K562 (cell line): ENCODE measurements around the gene IL10. TPM values are rescaled to one million over a fixed set of nuclear protein-coding genes. Genes with fewer than 3 reads are reported as not detected.
A peak's percentile ranks its signal among the peaks of the same experiment; 100 is the strongest.
"Not testable (repeated sequence)": the region's sequence is repeated elsewhere in the genome, so short reads cannot be mapped to it uniquely, and the experiment has no call there.

ENCODE experiments used
- ATAC-seq: fragments of 200-7000 bp; cut with Tn5 transposase; 3 replicates; pipeline ENCODE4 v1.9.1; 2020; ENCODE audit warnings: moderate library complexity
- BruUV-seq: library from RNA; stranded (reverse); fragments of 400-500 nt; replicated peaks from 2 replicates; lab custom pipeline; 2021; lab: Mats Ljungman, UMichigan
- CTCF ChIA-PET: fragments of 300-600 bp; formaldehyde crosslinking; extraction: SDS; loops from one replicate; lab custom pipeline; 2021; ENCODE audit warnings: low intra/inter-chr PET ratio; lab: Yijun Ruan, JAX
- POLR2A ChIA-PET: fragments of 300-600, 350-650 bp; sonication (Branson Sonifier 250); formaldehyde crosslinking; extraction: SDS; loops from one replicate; lab custom pipeline; 2021; ENCODE audit warnings: antibody characterized with exemption, inconsistent platforms; lab: Yijun Ruan, JAX
- DNase-seq, 4 experiments: peaks; one replicate each; pipeline versions ENCODE4 v3.0.0 to v3.0.0-alpha.2; 2011 to 2018; ENCODE audit warnings: low spot score in 3 of 4, mixed read lengths in 3 of 4; ENCODE audit errors: extremely low read depth in 1 of 4
- FAIRE-seq: peaks from 2 replicates; lab custom pipeline; 2011; peaks lifted over from hg19 to GRCh38; lab: Jason Lieb, UNC
- H2AFZ ChIP-seq: 2 replicates; pipeline ENCODE4 v1.6.0; 2011; ENCODE audit warnings: low read depth, low read length, control low read depth, inconsistent platforms
- H3K27ac ChIP-seq: fragments of 200-600 bp; 3 replicates; pipeline ENCODE4 v1.8.0; 2011; ENCODE audit warnings: low read depth, mild to moderate bottlenecking, control low read depth, inconsistent platforms, low read length, moderate library complexity, mixed read lengths; ENCODE audit errors: extremely low read depth
- H3K27me3 ChIP-seq, 2 experiments: fragments of 300-600 bp in 1 of 2; 2 replicates in 1 of 2; 3 replicates in 1 of 2; pipeline versions ENCODE4 v1.6.0 to v1.8.0; 2011; ENCODE audit warnings: inconsistent platforms in 2 of 2, low read length in 2 of 2, mild to moderate bottlenecking in 1 of 2, mixed read lengths in 1 of 2, moderate library complexity in 1 of 2; ENCODE audit not compliant: control insufficient read depth in 2 of 2, insufficient read depth in 2 of 2
- H3K36me3 ChIP-seq: fragments of 300-600 bp; 3 replicates; pipeline ENCODE4 v1.8.0; 2011; ENCODE audit warnings: mild to moderate bottlenecking, low read length, inconsistent platforms; ENCODE audit not compliant: control insufficient read depth, insufficient read depth
- H3K4me1 ChIP-seq, 2 experiments: fragments of 200-600 bp in 1 of 2; replicated peaks in 1 of 2; 2 replicates in 1 of 2; 3 replicates in 1 of 2; pipeline versions ENCODE4 v1.5.1 to v1.8.0; 2011; ENCODE audit warnings: inconsistent platforms in 2 of 2, low read length in 2 of 2, mild to moderate bottlenecking in 1 of 2, mixed read lengths in 1 of 2, moderate library complexity in 1 of 2; ENCODE audit not compliant: control insufficient read depth in 2 of 2, insufficient read depth in 2 of 2
- H3K4me2 ChIP-seq: 2 replicates; pipeline ENCODE4 v1.6.1; 2011; ENCODE audit warnings: low read length, control low read depth, inconsistent platforms, mixed read lengths; ENCODE audit not compliant: insufficient read depth
- H3K4me3 ChIP-seq: fragments of 200-600 bp; sonication (generic), shearing (Covaris generic); 2 replicates; pipeline ENCODE4 v1.5.1; 2016; ENCODE audit warnings: control low read depth, inconsistent platforms
- H3K79me2 ChIP-seq: fragments of 200-600 bp; 3 replicates; pipeline ENCODE4 v1.8.0; 2011; ENCODE audit warnings: low read length, inconsistent platforms; ENCODE audit not compliant: control insufficient read depth, insufficient read depth
- H3K9ac ChIP-seq, 2 experiments: 2 replicates each; pipeline versions ENCODE4 v1.6.0 to v1.6.1; 2011; ENCODE audit warnings: low read depth in 2 of 2, low read length in 2 of 2, control low read depth in 1 of 2, inconsistent platforms in 1 of 2, mild to moderate bottlenecking in 1 of 2, mixed read lengths in 1 of 2; ENCODE audit not compliant: insufficient read depth in 1 of 2
- H3K9me1 ChIP-seq: one replicate; pipeline ENCODE4 v1.6.0; 2011; ENCODE audit warnings: inconsistent platforms, mild to moderate bottlenecking, low read length, moderate library complexity; ENCODE audit not compliant: control insufficient read depth, insufficient read depth
- H3K9me3 ChIP-seq: replicated peaks from 2 replicates; pipeline ENCODE4 v1.5.1; 2011; ENCODE audit warnings: low read depth, low read length, inconsistent platforms; ENCODE audit not compliant: control insufficient read depth, insufficient read depth
- H4K20me1 ChIP-seq: replicated peaks from 2 replicates; pipeline ENCODE4 v1.6.1; 2011; ENCODE audit warnings: low read length, inconsistent platforms, mixed read lengths; ENCODE audit not compliant: control insufficient read depth, insufficient read depth
- ATF7 ChIP-seq: fragments of 450-650 bp; IDR thresholded peaks from 2 replicates; pipeline ENCODE4 v1.7.1; 2014; ENCODE audit warnings: mild to moderate bottlenecking, moderate library complexity
- ESRRA ChIP-seq: fragments of 450-650 bp; IDR thresholded peaks from 2 replicates; pipeline ENCODE4 v1.6.1; 2014; ENCODE audit warnings: low read depth, mild to moderate bottlenecking, moderate library complexity, borderline replicate concordance
- FOXA3 ChIP-seq, 2 experiments: fragments of 450-650 bp in 1 of 2; sonication (generic) in 1 of 2; formaldehyde crosslinking; IDR thresholded peaks in 1 of 2; conservative IDR thresholded peaks in 1 of 2; 2 replicates each; pipeline versions ENCODE4 v1.4.0 to v1.8.0; 2020 to 2022; ENCODE audit warnings: mild to moderate bottlenecking in 2 of 2, missing genetic modification reagents in 1 of 2
- MAX ChIP-seq: sonication (generic); formaldehyde crosslinking; IDR thresholded peaks from 2 replicates; pipeline ENCODE4 v1.9.0; 2022; ENCODE audit warnings: mild to moderate bottlenecking, missing genetic modification reagents
- SMARCA4 ChIP-seq: fragments of 450-650 bp; IDR thresholded peaks from 2 replicates; pipeline ENCODE4 v1.6.1; 2016
- U2AF2 ChIP-seq: fragments of 200-400 bp; formaldehyde crosslinking; optimal IDR thresholded peaks from 2 replicates; pipeline ENCODE3; 2017; ENCODE audit warnings: low read depth, mild to moderate bottlenecking, low read length
- ZFP36 ChIP-seq: fragments of 150-350 bp; IDR thresholded peaks from 2 replicates; pipeline ENCODE4 v1.6.1; 2018; ENCODE audit warnings: low read length, low read depth; ENCODE audit not compliant: partially characterized antibody
- ZMIZ1 ChIP-seq, 2 experiments: fragments of 150-350 bp in 1 of 2; IDR thresholded peaks; 2 replicates each; pipeline ENCODE4 v1.6.1; 2012 to 2016; ENCODE audit warnings: low read depth in 2 of 2, low read length in 2 of 2, mild to moderate bottlenecking in 1 of 2, moderate library complexity in 1 of 2
- ZNF584 ChIP-seq: fragments of 200-800 bp; sonication (Bioruptor generic); IDR thresholded peaks from 2 replicates; pipeline ENCODE4 v1.6.1; 2016; ENCODE audit warnings: low read depth, mild to moderate bottlenecking, missing genetic modification characterization, missing compliant biosample characterization
- ZNF592 ChIP-seq: fragments of 450-650 bp; IDR thresholded peaks from 2 replicates; pipeline ENCODE4 v1.6.1; 2017; ENCODE audit warnings: antibody characterized with exemption, mild to moderate bottlenecking
- WGBS: fragments of 100-300 bp; shearing (Covaris generic); methylation state at CpG from one replicate; pipeline ENCODE4 v1.1.6; 2016; ENCODE audit warnings: low coverage, mixed read lengths; ENCODE audit not compliant: insufficient coverage; ENCODE audit errors: missing lambda C conversion rate; 5-methylcytosine and 5-hydroxymethylcytosine counted together
- in situ Hi-C: fragments of 300-500 bp; cut with MboI; formaldehyde crosslinking; loops from 4 replicates; pipeline ENCODE4 v1.15.0; 2018; ENCODE audit warnings: inconsistent platforms, mixed read lengths
- intact Hi-C: fragments of 100-400 bp; cut with micrococcal nuclease; formaldehyde crosslinking; loops from 2 replicates; pipeline ENCODE4 v1.14.2; 2022
- polyA plus RNA-seq, 8 experiments: library from polyadenylated mRNA; depleted of rRNA in 4 of 8; stranded (reverse) in 5 of 8; unstranded in 3 of 8; fragments of >200 nt; fragmentation: Nextera tagmentation in 2 of 8; fragmentation: Illumina TruSeq in 1 of 8; extraction: Ambion mirVana in 2 of 8; extraction: Trizol in 1 of 8; gene quantifications; 2 replicates each; pipeline versions ENCODE4 v1.2.1 to v1.2.3, GENCODE V29; 2011 to 2014; ENCODE audit warnings: inconsistent platforms in 1 of 8, missing spikeins in 1 of 8
- total RNA-seq, 7 experiments: library from RNA; depleted of rRNA in 6 of 7; stranded (reverse); fragments of >200 nt in 6 of 7; fragmentation: Illumina TruSeq in 2 of 7; extraction: Trizol in 2 of 7; gene quantifications; 2 replicates each; pipeline versions ENCODE4 v1.2.1 to v1.2.3, GENCODE V29; 2011 to 2021; ENCODE audit warnings: low replicate concordance in 1 of 7

Gene IL10
- total and polyA plus RNA-seq, 9 of the 15 experiments (the other 6 are each of a cell fraction or from before 2014, with no cell fraction given) = 0.29 TPM; not detected in 8

DNA sequence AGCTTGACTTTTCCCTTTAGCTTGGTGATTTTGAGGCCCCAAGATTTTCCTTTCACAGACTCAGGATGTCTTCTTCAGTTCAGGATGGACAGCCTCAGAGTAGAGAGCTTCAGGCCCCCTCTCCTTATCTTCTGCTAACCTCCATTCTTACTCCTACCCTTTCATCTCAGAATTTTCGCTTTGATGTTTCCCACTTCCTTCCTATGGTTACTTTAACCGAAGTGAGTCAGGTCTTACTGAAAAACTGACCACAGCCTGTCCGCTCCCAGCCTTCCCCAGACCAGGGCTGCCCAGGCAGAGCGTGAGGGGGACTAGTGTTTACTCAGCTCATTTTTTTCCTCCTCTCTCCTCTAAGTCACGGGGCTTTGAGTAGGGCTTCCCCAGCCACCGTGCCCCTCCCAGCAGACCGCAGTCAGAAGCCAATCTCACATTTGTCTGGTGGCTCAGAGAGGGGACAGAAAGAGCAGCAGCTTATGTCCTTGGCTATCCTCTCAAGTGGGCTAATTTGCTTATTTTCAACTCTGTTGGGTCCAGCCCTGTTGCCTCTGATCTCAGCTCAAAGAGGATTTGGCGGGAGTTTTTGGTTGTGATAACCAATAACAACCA is 5.9 kb downstream of the IL10 start (continued):
- TF ChIP-seq ZFP36 = peak; percentile 9
- peak; percentile 70; the same call in 1 of the 2 replicates for TF ChIP-seq ESRRA
- TF ChIP-seq ZNF584 (CRISPR knock-in tag) = peak; percentile 82
- TF ChIP-seq FOXA3 (CRISPR knock-in tag; conservative IDR thresholded peaks at IDR 0.05 in 1 of 2, IDR thresholded peaks at IDR 0.05 in 1 of 2) = peak; percentile 97 to 99
- no peak for TF ChIP-seq U2AF2
- TF ChIP-seq MAX (CRISPR knock-in tag) = peak; percentile 23; the same call in 1 of the 2 replicates
- no peak for TF ChIP-seq ZNF592
- TF ChIP-seq ZMIZ1 (IDR thresholded peaks at IDR 0.05; ENCODE audit: low read depth in 2 of 2, low read length in 2 of 2) = 0 out of 4 replicates have a peak, but pooled peaks of 1 of the 2 experiments have one; percentile 23
- peak; percentile 63; the same call in 1 of the 2 replicates for TF ChIP-seq ATF7
- TF ChIP-seq SMARCA4 = peak; percentile 87
- TF ChIP-seq, all 486 proteins: peak for 92

DNA sequence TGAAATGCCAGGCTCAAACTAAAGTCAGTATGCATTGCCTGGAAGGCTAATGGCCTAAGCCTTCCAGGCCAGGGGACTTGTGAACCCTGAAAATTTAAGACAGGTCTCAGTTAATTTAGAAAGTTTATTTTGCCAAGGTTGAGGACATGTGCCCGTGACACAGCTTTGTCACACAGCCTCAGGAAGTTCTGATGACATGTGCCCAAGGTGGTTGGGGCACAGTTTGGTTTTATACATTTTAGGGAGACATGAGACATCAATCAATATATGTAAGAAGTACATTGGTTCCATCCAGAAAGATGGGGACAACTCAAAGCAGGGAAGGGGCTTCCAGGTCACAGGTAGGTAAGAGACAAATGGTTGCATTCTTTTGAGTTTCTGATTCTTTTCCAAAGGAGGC is 6.5 kb downstream of the IL10 start:
- intact Hi-C loops, H3K27ac ChIP-seq, H3K79me2 ChIP-seq, BruUV-seq, H3K9me3 ChIP-seq, DNase-seq, H3K4me3 ChIP-seq, H2AFZ ChIP-seq, H3K9ac ChIP-seq, ATAC-seq, CTCF ChIA-PET, H3K9me1 ChIP-seq, H3K4me2 ChIP-seq, in situ Hi-C loops, H3K36me3 ChIP-seq, H4K20me1 ChIP-seq, FAIRE-seq: not testable (repeated sequence)
- H3K27me3 ChIP-seq = peaks cover 5 to 25% of the 10 kb centered on the region in 2 experiments; a peak in 4 of 5 replicates
- peaks cover 6 to 27% of the 10 kb centered on the region in 2 experiments for H3K4me1 ChIP-seq
- POLR2A ChIA-PET = interaction anchor here (0.6 to 2.9 kb wide), 4 partner anchors 12 to 144 kb away, joined by 3 to 12 read pairs (median 4); no protein-coding TSS in a partner anchor
- 27% methylated on average over 1 of the region's 1 CpG for WGBS
